ENCODE data around the gene TMEM259.

The TMEM259 gene

DNA sequence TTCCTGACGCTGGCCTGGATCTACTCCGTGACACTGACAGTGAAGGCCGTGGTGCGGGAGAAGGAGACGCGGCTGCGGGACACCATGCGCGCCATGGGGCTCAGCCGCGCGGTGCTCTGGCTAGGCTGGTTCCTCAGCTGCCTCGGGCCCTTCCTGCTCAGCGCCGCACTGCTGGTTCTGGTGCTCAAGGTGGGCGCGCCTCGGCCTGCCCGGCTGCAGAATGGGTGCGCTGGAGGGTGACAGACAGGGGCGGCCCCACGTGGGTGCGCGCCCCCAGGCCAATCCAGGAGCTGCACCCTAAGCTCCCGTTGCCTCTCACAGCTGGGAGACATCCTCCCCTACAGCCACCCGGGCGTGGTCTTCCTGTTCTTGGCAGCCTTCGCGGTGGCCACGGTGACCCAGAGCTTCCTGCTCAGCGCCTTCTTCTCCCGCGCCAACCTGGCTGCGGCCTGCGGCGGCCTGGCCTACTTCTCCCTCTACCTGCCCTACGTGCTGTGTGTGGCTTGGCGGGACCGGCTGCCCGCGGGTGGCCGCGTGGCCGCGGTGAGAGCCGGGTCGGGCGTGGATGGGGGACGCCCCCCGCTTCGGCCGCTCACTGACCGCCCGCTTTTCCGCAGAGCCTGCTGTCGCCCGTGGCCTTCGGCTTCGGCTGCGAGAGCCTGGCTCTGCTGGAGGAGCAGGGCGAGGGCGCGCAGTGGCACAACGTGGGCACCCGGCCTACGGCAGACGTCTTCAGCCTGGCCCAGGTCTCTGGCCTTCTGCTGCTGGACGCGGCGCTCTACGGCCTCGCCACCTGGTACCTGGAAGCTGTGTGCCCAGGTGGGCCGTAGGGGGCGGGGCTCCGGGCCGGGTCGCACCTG, 26.1 kb upstream of the TMEM259 start:
- H3K27ac ChIP-seq (replicated peaks): no peak overlapping the region
- no peaks in the 10 kb centered on the region for H3K27me3 ChIP-seq (ENCODE audit: insufficient read depth, poor library complexity, severe bottlenecking)
- TF ChIP-seq, protein P1, sequence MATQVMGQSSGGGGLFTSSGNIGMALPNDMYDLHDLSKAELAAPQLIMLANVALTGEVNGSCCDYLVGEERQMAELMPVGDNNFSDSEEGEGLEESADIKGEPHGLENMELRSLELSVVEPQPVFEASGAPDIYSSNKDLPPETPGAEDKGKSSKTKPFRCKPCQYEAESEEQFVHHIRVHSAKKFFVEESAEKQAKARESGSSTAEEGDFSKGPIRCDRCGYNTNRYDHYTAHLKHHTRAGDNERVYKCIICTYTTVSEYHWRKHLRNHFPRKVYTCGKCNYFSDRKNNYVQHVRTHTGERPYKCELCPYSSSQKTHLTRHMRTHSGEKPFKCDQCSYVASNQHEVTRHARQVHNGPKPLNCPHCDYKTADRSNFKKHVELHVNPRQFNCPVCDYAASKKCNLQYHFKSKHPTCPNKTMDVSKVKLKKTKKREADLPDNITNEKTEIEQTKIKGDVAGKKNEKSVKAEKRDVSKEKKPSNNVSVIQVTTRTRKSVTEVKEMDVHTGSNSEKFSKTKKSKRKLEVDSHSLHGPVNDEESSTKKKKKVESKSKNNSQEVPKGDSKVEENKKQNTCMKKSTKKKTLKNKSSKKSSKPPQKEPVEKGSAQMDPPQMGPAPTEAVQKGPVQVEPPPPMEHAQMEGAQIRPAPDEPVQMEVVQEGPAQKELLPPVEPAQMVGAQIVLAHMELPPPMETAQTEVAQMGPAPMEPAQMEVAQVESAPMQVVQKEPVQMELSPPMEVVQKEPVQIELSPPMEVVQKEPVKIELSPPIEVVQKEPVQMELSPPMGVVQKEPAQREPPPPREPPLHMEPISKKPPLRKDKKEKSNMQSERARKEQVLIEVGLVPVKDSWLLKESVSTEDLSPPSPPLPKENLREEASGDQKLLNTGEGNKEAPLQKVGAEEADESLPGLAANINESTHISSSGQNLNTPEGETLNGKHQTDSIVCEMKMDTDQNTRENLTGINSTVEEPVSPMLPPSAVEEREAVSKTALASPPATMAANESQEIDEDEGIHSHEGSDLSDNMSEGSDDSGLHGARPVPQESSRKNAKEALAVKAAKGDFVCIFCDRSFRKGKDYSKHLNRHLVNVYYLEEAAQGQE (IDR thresholded peaks at IDR 0.05; ENCODE audit: insufficient replicate concordance, low read depth): no peak
- TF ChIP-seq SPI1 (IDR thresholded peaks at IDR 0.05; ENCODE audit: borderline replicate concordance, low read depth) (no peak), GABPA (IDR thresholded peaks at IDR 0.05; ENCODE audit: low read depth) (no peak), POLR2AphosphoS5 (IDR thresholded peaks at IDR 0.05; ENCODE audit: low read depth) (no peak)
- TF ChIP-seq, protein P2, sequence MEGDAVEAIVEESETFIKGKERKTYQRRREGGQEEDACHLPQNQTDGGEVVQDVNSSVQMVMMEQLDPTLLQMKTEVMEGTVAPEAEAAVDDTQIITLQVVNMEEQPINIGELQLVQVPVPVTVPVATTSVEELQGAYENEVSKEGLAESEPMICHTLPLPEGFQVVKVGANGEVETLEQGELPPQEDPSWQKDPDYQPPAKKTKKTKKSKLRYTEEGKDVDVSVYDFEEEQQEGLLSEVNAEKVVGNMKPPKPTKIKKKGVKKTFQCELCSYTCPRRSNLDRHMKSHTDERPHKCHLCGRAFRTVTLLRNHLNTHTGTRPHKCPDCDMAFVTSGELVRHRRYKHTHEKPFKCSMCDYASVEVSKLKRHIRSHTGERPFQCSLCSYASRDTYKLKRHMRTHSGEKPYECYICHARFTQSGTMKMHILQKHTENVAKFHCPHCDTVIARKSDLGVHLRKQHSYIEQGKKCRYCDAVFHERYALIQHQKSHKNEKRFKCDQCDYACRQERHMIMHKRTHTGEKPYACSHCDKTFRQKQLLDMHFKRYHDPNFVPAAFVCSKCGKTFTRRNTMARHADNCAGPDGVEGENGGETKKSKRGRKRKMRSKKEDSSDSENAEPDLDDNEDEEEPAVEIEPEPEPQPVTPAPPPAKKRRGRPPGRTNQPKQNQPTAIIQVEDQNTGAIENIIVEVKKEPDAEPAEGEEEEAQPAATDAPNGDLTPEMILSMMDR (IDR thresholded peaks at IDR 0.05; ENCODE audit: insufficient read depth, low read length): no peak
- no peak overlapping the region for H3K4me3 ChIP-seq (replicated peaks; ENCODE audit: insufficient read depth, low read length)
- no peak for DNase-seq (ENCODE audit: low read depth in 1 of 2, low spot score in 1 of 2)

DNA sequence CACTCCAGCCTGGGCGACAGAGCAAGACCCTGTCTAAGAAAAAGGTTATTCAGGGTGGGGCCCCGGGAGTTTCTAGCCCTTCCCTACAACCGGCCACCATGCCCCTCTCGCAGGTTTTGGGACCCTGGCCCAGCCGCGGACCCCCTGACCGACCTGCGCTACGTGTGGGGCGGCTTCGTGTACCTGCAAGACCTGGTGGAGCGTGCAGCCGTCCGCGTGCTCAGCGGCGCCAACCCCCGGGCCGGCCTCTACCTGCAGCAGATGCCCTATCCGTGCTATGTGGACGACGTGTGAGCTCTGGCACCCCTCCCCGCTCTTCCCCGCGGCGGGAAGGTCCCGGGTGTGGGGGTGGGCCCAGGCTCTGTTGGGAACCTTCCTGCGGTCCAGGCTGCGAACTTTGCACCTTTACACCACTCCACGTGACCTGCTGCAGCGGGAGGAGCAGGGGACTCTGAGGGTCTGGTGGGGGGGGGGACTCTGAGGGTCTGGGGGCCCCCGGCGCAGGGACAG, 25.2 kb upstream of the TMEM259 start:
- DNase-seq (ENCODE audit: low read depth in 1 of 2, low spot score in 1 of 2): no peak
- no peak overlapping the region for H3K4me3 ChIP-seq (replicated peaks; ENCODE audit: insufficient read depth, low read length)
- H3K27ac ChIP-seq (replicated peaks): no peak overlapping the region
- TF ChIP-seq, protein P2 (IDR thresholded peaks at IDR 0.05; ENCODE audit: insufficient read depth, low read length): no peak
- no peak for TF ChIP-seq POLR2AphosphoS5 (IDR thresholded peaks at IDR 0.05; ENCODE audit: low read depth)
- no peak for TF ChIP-seq SPI1 (IDR thresholded peaks at IDR 0.05; ENCODE audit: borderline replicate concordance, low read depth)
- no peak for TF ChIP-seq GABPA (IDR thresholded peaks at IDR 0.05; ENCODE audit: low read depth)
- TF ChIP-seq, protein P1 (IDR thresholded peaks at IDR 0.05; ENCODE audit: insufficient replicate concordance, low read depth): no peak
- H3K27me3 ChIP-seq (ENCODE audit: insufficient read depth, poor library complexity, severe bottlenecking): no peaks in the 10 kb centered on the region

DNA sequence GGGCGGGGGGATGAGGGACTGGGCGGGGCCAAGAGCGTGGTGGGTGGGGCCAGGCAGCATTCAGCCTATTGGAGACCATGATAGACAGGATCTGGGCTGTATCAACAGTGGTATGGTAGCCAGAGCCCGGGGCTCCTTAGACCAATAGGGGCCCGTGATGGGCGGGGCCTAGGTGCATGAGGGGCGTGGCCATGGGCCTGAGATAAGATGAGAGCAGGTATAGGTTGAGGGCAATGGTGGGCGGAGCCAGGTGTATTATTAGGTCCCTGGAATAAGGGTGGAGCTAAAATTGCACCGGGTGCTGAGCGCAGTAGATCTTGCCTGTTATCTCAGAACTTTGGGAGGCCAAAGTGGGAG, 24.3 kb upstream of the TMEM259 start:
- Histone ChIP-seq H3K27ac (replicated peaks) (no peak overlapping the region), H3K27me3 (ENCODE audit: insufficient read depth, poor library complexity, severe bottlenecking) (no peaks in the 10 kb centered on the region), H3K4me3 (replicated peaks; ENCODE audit: insufficient read depth, low read length) (no peak overlapping the region)
- DNase-seq (ENCODE audit: low read depth in 1 of 2, low spot score in 1 of 2): no peak
- TF ChIP-seq POLR2AphosphoS5 (IDR thresholded peaks at IDR 0.05; ENCODE audit: low read depth) (no peak), GABPA (IDR thresholded peaks at IDR 0.05; ENCODE audit: low read depth) (no peak), SPI1 (IDR thresholded peaks at IDR 0.05; ENCODE audit: borderline replicate concordance, low read depth) (no peak)
- TF ChIP-seq, protein P2 (IDR thresholded peaks at IDR 0.05; ENCODE audit: insufficient read depth, low read length): no peak
- TF ChIP-seq, protein P1 (IDR thresholded peaks at IDR 0.05; ENCODE audit: insufficient replicate concordance, low read depth): no peak
